IPS-20b (cell line): ENCODE results near the gene TRERF1.
"Not testable (repeated sequence)": the region's sequence is repeated elsewhere in the genome, so short reads cannot be mapped to it uniquely, and the experiment has no call there.

Source experiments
- H3K27ac ChIP-seq: one replicate; pipeline ENCODE4 v1.5.1; 2013; ENCODE audit warnings: low read length
- H3K27me3 ChIP-seq: 2 replicates; pipeline ENCODE4 v1.6.1; 2013; ENCODE audit warnings: mild to moderate bottlenecking, low read length, inconsistent platforms; ENCODE audit not compliant: insufficient read depth
- H3K36me3 ChIP-seq: 2 replicates; pipeline ENCODE4 v1.6.1; 2013; ENCODE audit warnings: low read depth, mild to moderate bottlenecking, inconsistent platforms, low read length, moderate library complexity; ENCODE audit not compliant: insufficient read depth
- H3K4me1 ChIP-seq: 2 replicates; pipeline ENCODE4 v1.6.1; 2013; ENCODE audit warnings: mild to moderate bottlenecking, control low read depth, inconsistent platforms, low read length, moderate library complexity; ENCODE audit not compliant: insufficient read depth
- H3K4me3 ChIP-seq: 2 replicates; pipeline ENCODE4 v1.5.1; 2013; ENCODE audit warnings: mild to moderate bottlenecking, low read length, inconsistent platforms
- H3K9ac ChIP-seq: 2 replicates; pipeline ENCODE4 v1.6.1; 2013; ENCODE audit warnings: low read depth, mild to moderate bottlenecking, inconsistent platforms, low read length, moderate library complexity
- H3K9me3 ChIP-seq: 2 replicates; pipeline ENCODE4 v1.6.1; 2013; ENCODE audit warnings: mild to moderate bottlenecking, low read depth, low read length, inconsistent platforms; ENCODE audit not compliant: insufficient read depth

The TRERF1 gene

GRCh38 chr6:42451333-42452170 lies at the start of gene TRERF1:
Gene TRERF1, minus strand, starts transcription at chr6:42451926. Its CDS starts 182,336 bp downstream, at chr6:42269590.
- H3K4me3 ChIP-seq, result peak within 1 kb of the TSS; percentile 93
- peak within 1 kb of the TSS; percentile 96 for H3K27ac ChIP-seq
- peaks cover 28% of the 10 kb centered on the region; the same call in 1 of the 2 replicates for H3K4me1 ChIP-seq
- peak within 1 kb of the TSS; percentile 96 for H3K9ac ChIP-seq
- H3K27me3 ChIP-seq, result peaks cover 7% of the 10 kb centered on the region; the same call in 1 of the 2 replicates
- no peaks in the 10 kb centered on the region for H3K9me3 ChIP-seq
- H3K36me3 ChIP-seq, result no peaks in the 10 kb centered on the region

DNA sequence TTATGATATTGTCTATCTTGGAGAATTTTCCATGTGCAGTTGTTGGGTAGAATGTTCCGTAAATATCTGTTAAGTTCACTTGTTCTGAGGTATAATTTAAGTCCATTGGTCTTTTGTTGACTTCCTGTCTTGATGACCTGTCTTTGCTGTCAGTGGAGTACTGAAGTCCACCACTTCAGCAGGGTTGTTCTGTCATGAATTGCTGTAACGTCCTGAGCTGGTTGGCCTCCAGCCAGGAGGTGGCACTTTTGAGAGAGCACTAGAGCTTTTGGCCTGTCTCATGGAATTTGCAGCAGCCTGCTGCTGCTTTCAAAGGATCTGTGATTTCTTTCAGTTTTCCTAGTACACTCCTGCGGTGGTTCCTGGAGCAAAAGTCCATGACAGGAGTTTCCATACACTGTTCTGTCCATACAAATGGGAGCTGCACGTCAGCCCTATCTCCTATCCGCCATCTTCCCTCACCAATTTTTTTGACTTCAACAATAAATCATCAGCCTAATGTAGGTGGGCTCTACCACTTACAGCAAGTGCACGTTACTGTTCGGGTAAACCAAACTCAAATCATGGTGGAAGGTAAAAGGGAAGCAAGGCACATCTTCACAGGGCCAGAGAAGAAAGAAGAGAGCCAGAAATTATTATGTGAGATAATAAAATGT lies 46.9 kb upstream of the TRERF1 start:
- Histone ChIP-seq H3K4me3 (no peak overlapping the region), H3K27ac (no peak overlapping the region), H3K9me3 (no peaks in the 10 kb centered on the region), H3K9ac (no peak overlapping the region), H3K4me1 (no peaks in the 10 kb centered on the region), H3K36me3 (no peaks in the 10 kb centered on the region), H3K27me3 (no peaks in the 10 kb centered on the region)

DNA sequence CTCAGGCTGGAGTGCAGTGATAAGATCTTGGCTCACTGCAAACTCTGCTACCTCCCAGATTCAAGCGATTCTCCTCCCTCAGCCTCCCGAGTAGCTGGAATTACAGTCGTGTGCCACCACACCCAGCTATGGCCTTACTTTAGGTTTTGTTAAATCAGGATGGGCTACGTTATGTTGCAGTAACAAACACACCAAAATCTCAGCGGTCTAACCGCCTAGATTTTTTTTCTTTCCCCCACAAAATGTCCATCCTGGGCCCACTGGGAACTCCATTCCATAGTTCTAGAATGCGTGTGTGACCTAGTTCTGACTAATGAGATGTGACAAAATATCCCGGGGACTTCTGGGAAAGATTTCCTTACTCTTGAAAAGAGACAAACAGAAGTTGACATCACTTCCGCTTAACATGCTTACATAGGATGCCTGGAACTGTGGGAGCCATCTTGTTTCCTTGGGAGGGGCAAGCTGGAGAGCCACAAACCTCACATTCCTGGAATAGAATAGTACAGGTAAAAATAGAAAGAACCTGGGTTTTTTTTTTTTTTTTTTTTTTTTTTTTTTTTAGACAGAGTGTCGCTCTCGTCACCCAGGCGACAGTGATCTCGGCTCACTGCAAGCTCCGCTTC lies 42.3 kb upstream of the TRERF1 start:
- Histone ChIP-seq H3K36me3 (no peaks in the 10 kb centered on the region), H3K4me1 (no peaks in the 10 kb centered on the region), H3K9me3 (no peaks in the 10 kb centered on the region), H3K27ac (no peak overlapping the region), H3K27me3 (no peaks in the 10 kb centered on the region), H3K4me3 (no peak overlapping the region), H3K9ac (no peak overlapping the region)

DNA sequence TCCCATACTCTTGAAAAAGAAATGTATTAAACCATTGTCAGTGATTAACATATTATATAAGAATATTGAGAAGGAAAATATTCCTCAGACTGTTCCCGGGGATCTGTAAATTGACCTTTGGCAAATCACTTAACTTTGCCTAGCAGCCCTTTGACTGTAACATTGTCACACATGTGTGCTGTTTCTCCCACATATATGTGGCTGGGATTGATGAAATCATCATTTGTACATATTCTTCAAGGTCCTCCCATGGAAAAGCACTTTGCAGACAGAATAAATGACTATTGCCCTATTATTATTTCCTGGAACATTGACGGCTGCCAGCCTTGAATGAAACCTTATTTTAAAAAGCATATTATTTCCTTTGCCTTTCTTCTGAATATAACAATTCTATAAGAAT lies 36.4 kb upstream of the TRERF1 start:
- no peaks in the 10 kb centered on the region for H3K4me1 ChIP-seq
- no peaks in the 10 kb centered on the region for H3K27me3 ChIP-seq
- H3K27ac ChIP-seq, result no peak overlapping the region
- no peak overlapping the region for H3K4me3 ChIP-seq
- H3K9me3 ChIP-seq, result no peaks in the 10 kb centered on the region
- H3K36me3 ChIP-seq, result no peaks in the 10 kb centered on the region
- H3K9ac ChIP-seq, result no peak overlapping the region

- Histone ChIP-seq H3K36me3 (no peaks in the 10 kb centered on the region), H3K9me3 (no peaks in the 10 kb centered on the region), H3K27ac (no peak overlapping the region), H3K4me1 (no peaks in the 10 kb centered on the region), H3K4me3 (no peak overlapping the region), H3K9ac (no peak overlapping the region), H3K27me3 (no peaks in the 10 kb centered on the region)
These were observed 32.5 kb upstream of the TRERF1 start for GRCh38 chr6:42484261-42484660.

- H3K36me3 ChIP-seq, result no peaks in the 10 kb centered on the region
- H3K9me3 ChIP-seq, result no peaks in the 10 kb centered on the region
- no peaks in the 10 kb centered on the region for H3K4me1 ChIP-seq
- H3K27me3 ChIP-seq, result no peaks in the 10 kb centered on the region
- no peak overlapping the region for H3K9ac ChIP-seq
- no peak overlapping the region for H3K4me3 ChIP-seq
- H3K27ac ChIP-seq, result no peak overlapping the region
These were observed 30.4 kb upstream of the TRERF1 start for GRCh38 chr6:42482174-42482573.

DNA sequence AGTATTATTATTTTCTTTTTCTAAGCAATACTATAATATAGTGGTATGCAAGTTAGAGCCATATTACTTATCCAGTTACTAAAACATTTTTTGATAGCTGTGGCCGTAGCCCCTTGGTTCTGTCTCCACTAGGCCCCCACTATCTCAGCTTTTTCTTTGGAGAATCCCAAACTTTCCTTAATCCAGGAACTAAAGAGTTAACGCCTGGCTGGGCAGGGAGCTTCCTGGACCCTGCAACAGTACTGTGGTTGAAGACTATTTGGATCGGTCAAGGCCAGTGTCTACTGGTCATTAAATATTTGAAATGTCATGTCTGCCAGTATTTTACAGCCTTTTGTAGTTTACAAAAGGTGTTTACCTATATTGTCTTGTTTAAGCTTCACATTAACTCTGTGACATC lies 20.0 kb upstream of the TRERF1 start:
- H3K9me3 ChIP-seq, result no peaks in the 10 kb centered on the region; the same call in 1 of the 2 replicates
- no peak overlapping the region for H3K27ac ChIP-seq
- no peaks in the 10 kb centered on the region for H3K4me1 ChIP-seq
- H3K27me3 ChIP-seq, result no peaks in the 10 kb centered on the region
- no peak overlapping the region for H3K9ac ChIP-seq
- no peak overlapping the region for H3K4me3 ChIP-seq
- no peaks in the 10 kb centered on the region for H3K36me3 ChIP-seq

DNA sequence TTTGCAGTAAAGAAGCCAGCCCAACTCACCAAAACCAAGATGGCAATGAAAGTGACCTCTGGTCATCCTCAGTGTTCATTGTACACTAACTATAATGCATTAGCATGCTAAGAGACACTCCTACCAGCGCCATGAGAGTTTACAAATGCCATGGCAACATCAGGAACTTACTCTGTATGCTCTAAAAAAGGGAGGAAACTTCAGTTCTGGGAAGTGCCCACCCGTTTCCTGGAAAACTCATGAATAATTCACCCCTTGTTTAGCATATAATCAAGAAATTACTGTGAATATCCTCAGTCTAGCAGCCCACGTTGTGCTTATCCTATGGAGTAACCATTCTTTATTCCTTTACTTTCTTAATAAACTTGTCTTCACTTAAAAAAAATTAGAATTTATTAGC lies 19.4 kb upstream of the TRERF1 start:
- Histone ChIP-seq H3K27ac (no peak overlapping the region), H3K9me3 (no peaks in the 10 kb centered on the region; the same call in 1 of the 2 replicates), H3K9ac (no peak overlapping the region), H3K4me1 (no peaks in the 10 kb centered on the region), H3K36me3 (no peaks in the 10 kb centered on the region), H3K27me3 (no peaks in the 10 kb centered on the region), H3K4me3 (no peak overlapping the region)

GRCh38 chr6:42468273-42468672 lies 16.5 kb upstream of the TRERF1 start:
- Histone ChIP-seq H3K4me3 (no peak overlapping the region), H3K9me3 (no peaks in the 10 kb centered on the region; the same call in 1 of the 2 replicates), H3K27ac (no peak overlapping the region), H3K36me3 (no peaks in the 10 kb centered on the region), H3K4me1 (no peaks in the 10 kb centered on the region), H3K9ac (no peak overlapping the region), H3K27me3 (no peaks in the 10 kb centered on the region)

DNA sequence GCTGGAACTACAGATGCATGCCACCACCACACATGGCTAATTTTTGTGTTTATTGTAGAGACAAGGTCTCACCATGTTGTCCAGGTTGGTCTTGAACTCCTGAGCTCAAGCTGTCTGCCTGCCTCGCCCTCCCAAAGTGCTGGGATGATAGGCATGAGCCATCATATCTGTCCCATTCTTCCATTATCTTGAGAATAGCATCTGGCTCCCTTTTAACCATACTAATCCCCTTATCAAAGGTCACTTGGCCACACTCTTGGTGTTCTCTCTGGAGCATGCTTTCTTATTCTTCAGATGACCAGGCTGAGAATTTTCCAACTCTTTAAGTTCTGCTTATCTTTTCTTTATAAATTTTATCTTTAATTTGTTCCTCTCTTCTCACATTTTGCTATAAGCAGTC lies 15.9 kb upstream of the TRERF1 start:
- Histone ChIP-seq H3K27ac (no peak overlapping the region), H3K27me3 (no peaks in the 10 kb centered on the region), H3K4me3 (no peak overlapping the region), H3K9ac (no peak overlapping the region), H3K36me3 (no peaks in the 10 kb centered on the region), H3K4me1 (no peaks in the 10 kb centered on the region), H3K9me3 (no peaks in the 10 kb centered on the region; the same call in 1 of the 2 replicates)

GRCh38 chr6:42466470-42466869 lies 14.7 kb upstream of the TRERF1 start:
- not testable (repeated sequence) for H3K9ac ChIP-seq, H3K4me3 ChIP-seq, H3K27me3 ChIP-seq, H3K9me3 ChIP-seq, H3K27ac ChIP-seq, H3K4me1 ChIP-seq, H3K36me3 ChIP-seq
